ENCODE data around the gene DTNB.
"Not testable (repeated sequence)": the region's sequence is repeated elsewhere in the genome, so short reads cannot be mapped to it uniquely, and the experiment has no call there.

The DTNB gene

GRCh38 chr2:25545899-25546298 is 127.5 kb downstream of the DTNB start:
- TF ChIP-seq CTCF (IDR thresholded peaks at IDR 0.05; ENCODE audit: low read depth, low read length), result no peak
- no peak overlapping the region for H3K4me3 ChIP-seq (replicated peaks in 1 of 2; ENCODE audit: low read depth in 2 of 2, low read length in 2 of 2)
- no peak for DNase-seq (ENCODE audit: low read depth in 2 of 2)

GRCh38 chr2:25544445-25544844 is 128.9 kb downstream of the DTNB start:
- no peak for TF ChIP-seq CTCF (IDR thresholded peaks at IDR 0.05; ENCODE audit: low read depth, low read length)
- no peak overlapping the region for H3K4me3 ChIP-seq (replicated peaks in 1 of 2; ENCODE audit: low read depth in 2 of 2, low read length in 2 of 2)
- no peak for DNase-seq (ENCODE audit: low read depth in 2 of 2)

GRCh38 chr2:25543939-25544338 is 129.4 kb downstream of the DTNB start:
- no peak for TF ChIP-seq CTCF (IDR thresholded peaks at IDR 0.05; ENCODE audit: low read depth, low read length)
- DNase-seq (ENCODE audit: low read depth in 2 of 2), result no peak
- no peak overlapping the region for H3K4me3 ChIP-seq (replicated peaks in 1 of 2; ENCODE audit: low read depth in 2 of 2, low read length in 2 of 2)

GRCh38 chr2:25541378-25541777 is 132.0 kb downstream of the DTNB start:
- TF ChIP-seq CTCF (IDR thresholded peaks at IDR 0.05; ENCODE audit: low read depth, low read length), result no peak
- DNase-seq (ENCODE audit: low read depth in 2 of 2), result no peak
- H3K4me3 ChIP-seq (replicated peaks in 1 of 2; ENCODE audit: low read depth in 2 of 2, low read length in 2 of 2), result no peak overlapping the region

- no peak overlapping the region for H3K4me3 ChIP-seq (replicated peaks in 1 of 2; ENCODE audit: low read depth in 2 of 2, low read length in 2 of 2)
- TF ChIP-seq CTCF (IDR thresholded peaks at IDR 0.05; ENCODE audit: low read depth, low read length), result no peak
- DNase-seq (ENCODE audit: low read depth in 2 of 2), result peak in 1 of 2 donors; percentile 32
Observed at GRCh38 chr2:25539136-25539535, 134.2 kb downstream of the DTNB start.

GRCh38 chr2:25537526-25537925 is 135.9 kb downstream of the DTNB start:
- no peak for TF ChIP-seq CTCF (IDR thresholded peaks at IDR 0.05; ENCODE audit: low read depth, low read length)
- no peak for DNase-seq (ENCODE audit: low read depth in 2 of 2)
- H3K4me3 ChIP-seq (replicated peaks in 1 of 2; ENCODE audit: low read depth in 2 of 2, low read length in 2 of 2), result no peak overlapping the region

GRCh38 chr2:25535411-25536289 is 137.7 kb downstream of the DTNB start:
- H3K4me3 ChIP-seq (replicated peaks in 1 of 2; ENCODE audit: low read depth in 2 of 2, low read length in 2 of 2); DNase-seq (ENCODE audit: low read depth in 2 of 2): not testable (repeated sequence)

GRCh38 chr2:25534937-25535336 is 138.4 kb downstream of the DTNB start:
- H3K4me3 ChIP-seq (replicated peaks in 1 of 2; ENCODE audit: low read depth in 2 of 2, low read length in 2 of 2); DNase-seq (ENCODE audit: low read depth in 2 of 2): not testable (repeated sequence)

All from cardiac fibroblast (primary cell).